OCI-M1 (cell line): ENCODE data around the gene LNX2.

Experiments
- DNase-seq: peaks from one replicate; lab custom pipeline; 2025; lab: John Stamatoyannopoulos, UW

LNX2 gene

GRCh38 chr13:27504868-27505194, 115.5 kb downstream of the LNX2 start:
- DNase-seq = no peak

DNA sequence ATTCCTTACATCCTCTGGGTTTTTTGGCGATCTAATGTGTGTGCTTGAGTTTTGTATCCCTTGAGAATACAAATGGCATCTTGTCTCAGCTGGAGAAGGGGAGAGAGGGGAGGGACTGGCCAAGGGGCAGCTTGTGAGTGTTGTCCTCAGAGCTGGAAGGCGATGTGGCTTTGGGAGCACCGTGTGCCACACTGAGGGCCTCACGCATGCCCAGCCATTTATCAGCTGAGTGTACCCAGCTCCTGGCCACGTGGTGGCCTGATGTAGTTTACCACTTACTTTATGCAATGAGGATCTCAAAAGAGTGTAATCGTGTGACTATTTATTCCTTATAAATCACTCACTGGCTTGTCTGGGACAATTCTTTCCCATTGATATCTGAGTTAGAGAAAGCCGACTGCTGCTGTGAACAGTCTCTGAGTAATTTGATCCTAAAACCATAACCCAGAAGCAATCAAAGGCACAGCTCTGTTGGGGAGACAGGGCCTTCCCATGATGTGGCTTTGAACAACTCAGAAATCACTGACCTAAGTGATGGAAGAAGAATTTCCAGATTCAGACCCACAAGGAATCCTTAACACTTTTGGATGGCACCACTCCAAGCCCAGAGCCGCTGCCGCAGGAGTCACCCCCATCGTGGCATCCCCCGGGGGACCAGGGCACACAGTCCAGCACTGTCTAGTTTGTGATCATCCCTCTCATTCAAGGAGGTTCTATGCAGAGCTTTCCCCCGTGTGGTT, 116.0 kb downstream of the LNX2 start:
- no peak for DNase-seq

DNA sequence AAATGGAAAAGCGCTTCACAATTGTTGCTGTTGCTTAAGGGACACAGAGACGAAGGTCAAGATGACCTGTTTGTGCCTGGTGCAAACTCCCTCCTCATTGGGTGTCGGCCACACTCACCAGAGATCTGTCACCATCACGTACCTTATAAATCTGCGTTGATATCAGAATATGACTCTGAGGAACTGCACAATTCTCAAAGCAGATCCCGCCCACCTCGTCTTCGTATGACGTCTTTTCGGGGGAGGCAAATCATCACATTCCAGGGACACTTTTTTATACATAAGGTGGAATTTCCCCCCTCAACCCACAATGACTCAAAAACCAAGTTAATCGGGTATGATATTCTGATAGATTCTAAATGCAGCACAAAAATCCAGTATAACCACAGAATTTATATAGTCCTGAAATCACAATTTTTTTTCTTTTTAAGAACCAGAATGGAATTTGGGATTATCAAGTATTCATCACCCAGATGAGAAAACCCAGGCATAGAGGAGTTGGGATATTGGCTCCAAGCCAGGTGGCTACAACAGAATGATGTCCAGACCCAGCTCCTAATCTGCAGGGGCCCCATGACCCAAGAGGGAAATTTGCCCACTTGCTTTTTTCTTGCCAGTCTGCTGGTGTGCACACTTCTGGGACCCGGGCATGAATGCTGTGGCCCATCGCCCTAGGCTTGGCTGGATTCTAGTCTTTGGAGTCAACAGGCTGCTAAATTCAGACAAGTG, 119.4 kb downstream of the LNX2 start:
- DNase-seq = no peak

- DNase-seq = no peak
These were observed 122.6 kb downstream of the LNX2 start for GRCh38 chr13:27497563-27498230.

GRCh38 chr13:27496536-27497273, 123.6 kb downstream of the LNX2 start:
- DNase-seq = no peak

GRCh38 chr13:27496006-27496405, 124.3 kb downstream of the LNX2 start:
- no peak for DNase-seq
